Stimulated activated CD4-positive, alpha-beta T cell treated with anti-CD3 and anti-CD28 coated beads, Interleukin-12 subunit alpha, Interleukin-12 subunit beta, amount 100 ng/mL, for 4 hours (primary cell): ENCODE data around the gene SART1.
"Not testable (repeated sequence)": the region's sequence is repeated elsewhere in the genome, so short reads cannot be mapped to it uniquely, and the experiment has no call there.

Experiments used
- DNase-seq: peaks from one replicate; pipeline ENCODE4 v3.0.0-alpha.2; 2020

The SART1 gene

DNA sequence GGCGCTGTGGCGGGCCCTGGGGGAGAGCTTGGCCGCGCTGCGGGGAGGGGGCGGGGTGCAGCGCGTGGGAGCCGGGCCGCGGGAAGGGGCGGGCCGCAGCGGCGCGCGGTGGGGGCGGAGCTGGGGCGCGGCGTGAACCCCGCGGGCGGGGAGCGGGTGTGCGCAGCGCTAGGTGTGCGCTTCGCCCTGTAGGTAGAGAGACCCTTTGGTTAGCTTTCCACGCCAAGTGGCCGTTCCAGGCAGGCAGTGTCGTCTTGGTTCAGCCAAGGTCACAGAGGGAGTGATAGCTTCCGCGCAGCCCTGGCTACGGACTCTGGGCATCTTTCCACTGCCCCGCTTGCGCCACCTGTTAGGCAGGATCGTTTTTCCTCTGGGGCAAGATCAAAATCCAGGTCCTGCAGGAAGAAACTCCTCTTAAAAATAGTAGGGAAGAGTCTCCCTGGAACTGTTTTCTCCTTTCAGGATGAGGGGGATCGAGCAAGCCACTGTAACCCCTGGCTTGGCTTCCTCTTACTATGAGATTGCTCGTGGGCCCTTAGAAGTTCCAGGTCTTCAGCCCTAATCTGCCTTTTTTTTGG is 41.2 kb downstream of the SART1 start:
- peak; percentile 70 for DNase-seq

DNA sequence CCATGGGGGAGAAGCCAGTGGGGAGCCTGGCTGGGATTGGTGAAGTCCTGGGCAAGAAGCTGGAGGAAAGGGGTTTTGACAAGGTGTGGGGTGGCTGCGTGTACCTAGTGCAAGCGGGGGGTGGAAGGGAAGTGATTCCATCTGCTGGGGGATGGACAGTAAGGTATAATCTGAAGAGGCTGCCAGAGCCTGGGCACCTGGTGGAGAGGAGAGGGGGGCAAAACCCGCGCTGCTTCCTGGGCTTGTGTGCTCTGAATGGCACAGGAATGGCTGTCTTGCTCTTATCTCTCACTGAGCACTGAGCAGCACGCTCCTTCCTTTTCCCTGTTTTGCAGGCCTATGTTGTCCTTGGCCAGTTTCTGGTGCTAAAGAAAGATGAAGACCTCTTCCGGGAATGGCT is 41.8 kb downstream of the SART1 start:
- DNase-seq = no peak

DNA sequence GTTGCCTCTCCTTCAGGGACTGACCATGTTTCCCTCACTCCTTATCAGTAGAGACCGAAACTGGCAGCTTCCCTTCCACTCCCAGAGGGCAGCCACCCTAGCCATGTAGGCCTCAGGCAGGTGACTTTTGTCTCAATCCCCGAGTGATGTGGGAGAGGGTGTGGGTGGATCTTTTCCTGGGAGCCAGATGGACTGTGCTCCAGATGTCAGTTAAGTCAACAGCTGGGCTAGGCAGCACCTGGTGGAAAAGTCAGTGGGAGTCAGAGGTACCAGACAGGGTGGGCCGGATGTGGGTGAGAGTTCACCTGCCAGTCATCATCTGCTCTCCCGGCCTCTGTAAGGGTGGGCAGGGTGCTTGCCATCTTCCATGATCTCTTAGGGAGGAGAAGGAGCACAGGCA is 42.7 kb downstream of the SART1 start:
- DNase-seq = no peak

DNA sequence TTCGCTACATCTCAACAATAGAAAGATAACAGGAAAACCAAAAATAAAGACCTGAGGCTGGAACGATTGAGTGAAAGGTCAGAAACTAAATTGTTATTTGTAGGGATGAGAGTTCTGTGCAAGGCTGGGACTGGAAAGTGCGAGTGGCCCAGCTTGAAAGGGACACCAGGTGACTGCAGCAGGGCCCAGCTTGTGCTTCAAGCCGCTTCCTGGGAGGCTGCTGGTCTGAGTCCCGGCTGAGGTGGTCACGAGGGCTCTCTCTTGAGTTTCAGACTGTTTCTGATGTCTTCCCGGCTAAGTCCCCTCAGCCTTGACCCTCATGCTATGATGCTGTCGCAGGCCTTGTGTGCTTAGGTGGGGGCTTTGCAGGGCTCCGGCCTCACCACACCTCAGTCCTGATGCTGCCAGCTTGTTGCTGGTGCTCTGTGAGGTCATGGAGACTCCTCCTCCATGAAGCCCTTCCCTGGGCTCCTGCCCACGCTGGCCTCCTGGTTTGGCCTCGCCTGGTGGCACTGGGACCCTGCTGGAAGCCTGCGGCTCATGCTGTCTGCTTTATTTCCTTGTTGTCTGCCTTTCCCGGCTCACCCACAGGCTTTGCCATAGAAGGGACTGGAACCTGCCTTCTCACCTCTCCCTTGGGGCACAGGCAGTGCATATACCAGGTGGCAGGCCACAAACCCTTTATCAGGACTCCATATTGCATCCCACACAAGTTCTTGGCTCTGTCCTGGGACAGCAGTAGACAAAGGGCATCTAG is 44.8 kb downstream of the SART1 start:
- no peak for DNase-seq

DNA sequence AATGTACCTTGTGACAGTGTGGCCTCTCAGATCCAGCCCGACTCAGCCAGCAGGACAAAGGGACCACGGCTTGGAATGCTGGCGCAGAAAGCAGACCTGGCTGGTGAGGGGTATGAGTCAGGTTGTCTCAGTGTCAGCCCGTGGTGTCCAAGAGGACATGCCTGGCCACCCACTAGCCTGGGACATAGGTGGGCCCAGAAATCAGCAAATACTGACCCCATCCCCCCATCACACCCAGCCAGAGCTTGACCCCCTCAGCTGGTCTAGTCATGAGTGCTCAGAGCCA is 45.3 kb downstream of the SART1 start:
- no peak for DNase-seq

DNA sequence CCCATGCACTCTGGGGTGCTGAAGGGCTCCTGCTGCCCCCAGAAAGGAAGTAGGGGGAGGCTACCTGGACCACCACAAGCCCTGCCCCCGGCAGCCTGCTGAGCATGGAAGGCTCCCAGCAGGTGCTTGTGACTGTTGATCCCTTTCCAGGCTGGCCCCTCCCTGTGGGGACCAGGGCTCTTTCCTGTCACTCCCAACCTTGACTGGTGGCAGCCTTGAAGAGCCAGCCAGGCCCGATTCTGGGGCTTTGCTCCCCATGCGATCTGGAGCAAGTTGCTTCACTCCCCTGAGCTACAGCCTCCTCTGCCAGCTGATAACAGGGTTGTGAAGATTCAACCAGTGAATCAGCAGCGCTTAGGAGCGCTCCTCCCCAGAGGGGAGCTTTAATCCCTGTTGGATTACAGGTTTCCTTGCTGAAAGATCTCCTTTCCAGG is 45.7 kb downstream of the SART1 start:
- DNase-seq = no peak

DNA sequence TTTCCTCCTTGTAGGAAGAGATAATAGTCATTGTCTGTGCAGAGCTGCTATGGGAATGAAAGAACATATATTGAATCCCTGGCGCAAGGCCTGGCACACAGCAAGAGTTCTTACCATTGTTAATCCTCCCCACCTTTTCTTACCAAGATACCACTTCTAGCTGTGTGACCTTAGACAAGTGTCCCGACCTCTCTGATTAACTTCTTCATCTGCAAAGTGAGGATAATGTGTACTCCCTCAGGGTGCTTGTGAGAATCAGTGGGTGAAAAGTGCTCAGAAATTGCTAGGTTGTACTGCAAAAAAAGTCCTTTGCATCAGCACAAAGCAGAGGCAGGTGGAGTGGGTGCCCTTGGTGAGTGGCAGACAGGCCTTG is 46.5 kb downstream of the SART1 start:
- DNase-seq = no peak

DNA sequence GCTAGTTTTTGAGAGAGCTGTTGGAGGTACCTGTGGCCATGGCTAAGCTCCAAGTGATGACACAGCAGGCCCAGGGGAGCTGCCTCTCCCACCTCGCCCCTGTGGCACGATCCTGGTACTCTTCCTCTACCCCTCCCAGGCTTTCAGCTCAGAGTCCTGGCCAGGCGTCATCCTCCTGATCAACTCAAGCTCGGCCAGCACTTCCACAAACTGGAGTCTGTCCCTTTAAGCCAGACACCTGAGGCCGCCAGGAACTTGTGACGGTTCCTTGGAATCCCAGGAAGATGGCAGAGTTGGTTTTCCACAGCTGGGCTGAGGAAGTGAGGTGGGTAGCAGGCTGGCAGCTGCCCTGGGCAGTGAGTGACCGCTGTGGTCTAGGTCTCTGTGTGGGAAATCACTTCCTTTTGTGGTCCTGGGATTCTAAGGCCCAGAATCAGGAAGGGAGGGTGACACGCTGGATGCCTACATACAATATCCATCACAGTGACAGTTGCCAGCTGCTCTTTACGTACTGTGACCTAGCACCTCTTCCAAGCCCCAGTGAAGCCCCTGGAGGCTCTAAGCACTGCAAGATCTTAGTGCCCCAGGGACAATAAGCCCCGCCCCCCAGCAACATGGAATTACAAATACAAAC is 47.1 kb downstream of the SART1 start:
- DNase-seq = no peak

DNA sequence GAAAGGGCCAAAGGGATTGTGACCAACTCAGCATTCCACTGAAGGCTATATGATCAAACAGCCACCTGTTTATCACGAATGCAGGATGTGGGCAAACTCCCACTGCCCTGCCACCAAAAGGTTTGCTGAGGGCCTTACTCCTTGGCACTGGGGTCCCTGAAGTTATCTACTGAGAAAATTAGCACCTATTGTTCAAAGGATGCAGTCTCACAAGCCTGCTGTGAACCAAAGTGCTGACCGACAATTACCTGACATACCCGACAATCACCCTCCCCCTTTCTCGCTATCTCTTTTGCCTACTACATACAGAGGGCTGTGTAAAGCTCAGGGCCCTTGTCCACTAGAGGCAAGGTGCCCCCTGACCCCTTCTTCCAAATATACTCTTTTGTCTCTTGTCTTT is 48.5 kb downstream of the SART1 start:
- DNase-seq = not testable (repeated sequence)

DNA sequence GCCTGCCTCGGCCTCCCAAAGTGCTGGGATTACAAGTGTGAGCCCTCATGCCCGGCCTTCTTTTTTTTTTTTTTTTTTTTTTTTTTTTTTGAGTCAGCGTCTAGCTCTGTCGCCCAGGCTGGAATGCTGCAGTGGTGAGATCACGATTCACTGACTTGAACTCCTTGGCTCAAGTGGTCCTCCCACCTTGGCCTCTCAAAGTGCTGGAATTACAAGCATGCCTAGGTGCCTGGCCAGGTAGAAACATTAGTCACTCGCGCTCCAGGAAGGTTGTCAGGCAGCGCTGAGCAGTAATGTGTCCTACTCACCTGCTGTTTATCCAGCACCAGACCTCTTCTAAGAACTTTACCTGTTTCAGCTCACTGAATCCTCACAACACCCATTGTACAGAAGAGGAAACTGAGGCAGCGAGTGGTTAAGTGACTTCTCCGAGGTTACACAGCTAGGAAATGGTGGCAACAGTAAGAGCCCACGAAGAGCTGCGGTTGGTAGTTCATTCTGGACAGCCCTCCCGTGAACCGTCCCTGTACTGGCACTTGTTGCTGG is 49.8 kb downstream of the SART1 start:
- no peak for DNase-seq

DNA sequence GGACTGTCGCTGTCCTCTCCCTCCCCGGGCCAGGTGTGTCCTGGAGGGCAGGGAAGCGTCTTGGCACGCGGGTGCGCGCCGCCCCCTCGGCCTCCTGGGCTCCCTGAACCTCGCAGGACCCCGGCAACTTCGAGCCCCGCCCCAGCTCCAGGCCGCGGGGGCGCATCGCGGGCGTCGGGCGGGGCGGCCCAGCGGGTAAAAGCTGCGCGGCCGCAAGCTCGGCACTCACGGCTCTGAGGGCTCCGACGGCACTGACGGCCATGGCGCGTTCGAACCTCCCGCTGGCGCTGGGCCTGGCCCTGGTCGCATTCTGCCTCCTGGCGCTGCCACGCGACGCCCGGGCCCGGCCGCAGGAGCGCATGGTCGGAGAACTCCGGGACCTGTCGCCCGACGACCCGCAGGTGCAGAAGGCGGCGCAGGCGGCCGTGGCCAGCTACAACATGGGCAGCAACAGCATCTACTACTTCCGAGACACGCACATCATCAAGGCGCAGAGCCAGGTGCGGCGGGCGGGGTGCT is 50.3 kb downstream of the SART1 start, which contains the start of gene CST6:
Gene CST6 (plus strand): TSS at position 224 of the 519 bp plus-strand sequence. CDS start 37 bp downstream, at position 261.
- DNase-seq = no peak

DNA sequence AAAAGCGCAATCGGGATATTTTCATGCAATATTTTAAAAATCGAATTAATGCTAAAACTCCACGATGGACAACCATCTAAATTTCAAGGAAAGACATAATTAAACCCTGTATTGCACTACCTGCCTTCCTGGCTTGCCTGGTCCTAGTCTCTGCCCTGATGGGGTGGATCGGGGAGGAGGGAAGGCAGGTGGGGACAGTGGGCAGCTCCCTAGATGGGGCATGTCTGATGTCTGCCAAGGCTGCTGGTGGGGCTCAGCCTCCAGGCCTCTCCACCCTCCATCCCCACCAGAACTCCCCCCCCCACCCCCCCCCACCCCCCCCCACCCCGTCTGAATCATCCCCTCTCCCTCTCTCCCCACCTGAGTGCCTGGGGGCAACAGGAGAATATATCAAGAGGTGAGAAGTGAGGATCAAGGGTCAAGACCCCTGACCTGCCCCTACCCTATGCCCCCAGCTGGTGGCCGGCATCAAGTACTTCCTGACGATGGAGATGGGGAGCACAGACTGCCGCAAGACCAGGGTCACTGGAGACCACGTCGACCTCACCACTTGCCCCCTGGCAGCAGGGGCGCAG is 50.9 kb downstream of the SART1 start:
- no peak for DNase-seq

DNA sequence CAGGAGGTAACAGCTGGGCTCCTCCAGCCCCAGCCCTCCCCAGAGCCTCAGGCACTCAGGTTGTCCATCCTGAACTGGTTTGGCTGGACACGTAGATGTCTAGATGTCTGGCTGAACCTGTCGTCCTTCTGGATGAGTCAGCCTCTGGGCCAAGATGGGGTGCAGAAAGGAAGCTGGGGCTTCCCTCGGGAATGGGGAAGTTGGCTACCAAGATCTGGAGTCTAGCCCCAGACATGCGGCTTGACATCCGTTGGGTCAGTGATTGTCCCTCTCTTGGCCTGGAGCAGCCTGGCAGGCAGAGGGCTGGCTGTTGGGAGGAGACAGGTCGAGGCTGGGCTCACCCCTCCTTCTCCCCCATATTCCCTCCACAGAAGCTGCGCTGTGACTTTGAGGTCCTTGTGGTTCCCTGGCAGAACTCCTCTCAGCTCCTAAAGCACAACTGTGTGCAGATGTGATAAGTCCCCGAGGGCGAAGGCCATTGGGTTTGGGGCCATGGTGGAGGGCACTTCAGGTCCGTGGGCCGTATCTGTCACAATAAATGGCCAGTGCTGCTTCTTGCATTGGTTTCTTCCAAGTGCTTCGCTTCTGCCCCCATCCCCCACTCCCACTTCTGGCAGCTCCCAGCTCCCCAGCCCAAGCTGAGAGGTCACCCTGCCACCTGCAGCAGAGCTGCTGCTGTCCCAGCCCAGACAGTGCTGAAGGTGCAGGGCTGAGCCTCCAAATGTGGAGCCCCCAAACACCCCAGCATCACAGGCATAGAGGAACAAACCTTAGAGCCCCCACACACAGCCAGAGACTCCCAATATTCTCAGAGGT is 51.6 kb downstream of the SART1 start:
- no peak for DNase-seq

DNA sequence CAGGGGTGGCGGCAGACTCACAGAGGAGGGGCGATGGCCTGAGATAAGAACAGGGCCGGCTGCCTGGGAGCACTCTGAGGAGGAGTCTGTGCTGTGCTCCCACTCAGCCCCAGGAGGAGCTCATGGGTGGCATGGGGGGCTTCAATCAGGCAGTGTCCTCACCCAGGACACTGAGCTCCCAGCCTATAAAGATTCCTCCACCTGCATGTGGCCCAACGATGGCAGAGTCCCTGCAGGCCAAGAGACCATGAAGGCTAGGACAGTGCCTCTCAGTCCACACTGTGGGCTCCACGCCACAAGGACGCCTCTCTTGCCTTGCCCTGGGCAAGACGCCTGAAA is 52.2 kb downstream of the SART1 start:
- no peak for DNase-seq

DNA sequence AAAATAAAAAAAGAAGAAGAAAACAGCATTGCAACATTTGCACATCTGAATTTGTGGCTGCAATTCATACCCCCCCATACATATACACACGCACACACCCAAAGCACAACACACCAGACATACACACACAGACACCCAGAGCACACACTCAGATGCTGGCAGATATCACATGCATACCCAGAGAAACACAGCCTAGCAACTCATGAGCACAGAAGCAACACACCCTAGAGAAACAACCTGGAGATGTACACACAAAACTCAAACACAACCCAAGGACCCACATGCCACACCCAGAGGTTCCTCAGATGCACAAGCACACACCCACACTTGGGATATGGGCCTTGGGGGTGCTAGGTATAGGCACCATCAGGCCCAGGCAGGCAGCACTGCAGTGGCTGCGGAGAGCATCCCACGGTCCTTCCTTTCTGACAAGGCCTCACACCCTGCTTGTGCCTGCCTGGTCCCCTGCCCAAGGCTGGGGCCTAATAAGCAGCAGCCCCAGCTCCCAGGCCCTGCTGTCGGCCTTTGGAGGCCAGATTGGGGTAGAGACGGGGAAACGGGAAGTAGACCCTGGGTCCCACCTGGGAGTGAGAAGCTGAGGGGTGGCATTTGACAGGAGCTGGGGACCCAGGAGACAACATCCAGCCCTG is 53.4 kb downstream of the SART1 start:
- DNase-seq = no peak

DNA sequence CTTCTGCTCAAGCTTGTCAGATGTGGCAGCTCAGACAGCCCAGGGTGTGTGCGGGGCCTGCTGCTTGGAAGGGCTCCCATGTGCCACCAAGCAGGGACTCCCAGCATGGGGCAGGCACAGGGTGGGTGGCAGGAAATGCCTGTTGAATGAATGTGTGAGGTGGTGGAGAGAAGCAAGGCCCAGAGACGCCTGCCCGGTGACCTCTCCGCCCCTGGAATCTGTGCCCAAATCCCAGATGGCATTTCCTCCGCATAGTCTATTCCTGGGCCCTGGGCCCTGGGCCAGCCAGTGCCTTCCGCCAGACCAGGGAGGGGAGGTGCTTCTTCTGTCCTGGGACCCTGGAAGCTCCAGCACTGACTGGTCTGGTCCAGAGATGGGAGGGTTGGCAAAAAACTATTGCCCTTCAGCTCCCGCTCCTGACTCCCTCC is 53.9 kb downstream of the SART1 start:
- DNase-seq = no peak

DNA sequence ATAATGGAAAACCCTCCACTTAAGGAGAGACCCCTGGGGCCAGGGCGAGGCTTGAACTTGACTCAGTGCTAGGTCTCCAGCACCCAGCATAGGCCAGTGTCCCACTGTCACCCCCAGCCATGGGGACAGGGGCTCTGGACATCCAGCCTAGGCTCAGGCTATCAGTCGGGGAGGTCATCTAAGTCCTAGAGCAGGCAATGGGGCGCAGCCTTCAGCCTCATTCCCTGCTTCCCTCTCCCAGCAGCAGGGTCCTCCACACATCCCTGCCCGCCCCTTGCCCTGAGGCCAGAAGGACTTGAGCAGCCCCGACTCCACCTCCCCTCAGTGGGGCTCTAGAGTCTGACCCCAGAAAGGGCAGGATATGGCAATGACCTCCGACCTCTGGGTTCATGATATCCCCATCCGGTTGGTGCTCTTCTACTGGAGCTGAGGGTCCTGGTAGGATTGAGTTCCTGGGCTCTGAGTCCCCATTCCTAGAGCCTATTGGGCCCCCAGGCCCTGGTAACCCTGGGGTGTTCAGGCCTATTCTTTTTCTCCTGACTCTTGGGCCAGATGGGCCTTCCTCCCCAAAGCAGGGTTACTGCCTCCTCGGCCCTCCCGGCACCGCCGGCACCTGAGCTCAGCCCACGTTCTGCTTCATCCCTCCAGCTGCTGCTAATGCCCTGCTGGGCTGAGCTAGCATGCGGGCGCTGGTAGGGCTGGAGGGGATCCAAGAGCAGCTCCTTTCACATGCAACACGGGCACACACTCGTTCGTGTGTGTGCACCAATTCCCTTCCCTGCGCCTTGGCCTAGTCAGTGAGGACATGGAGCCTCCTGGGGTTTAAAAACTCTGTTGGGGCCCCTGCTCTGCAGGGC is 54.6 kb downstream of the SART1 start:
- no peak for DNase-seq

DNA sequence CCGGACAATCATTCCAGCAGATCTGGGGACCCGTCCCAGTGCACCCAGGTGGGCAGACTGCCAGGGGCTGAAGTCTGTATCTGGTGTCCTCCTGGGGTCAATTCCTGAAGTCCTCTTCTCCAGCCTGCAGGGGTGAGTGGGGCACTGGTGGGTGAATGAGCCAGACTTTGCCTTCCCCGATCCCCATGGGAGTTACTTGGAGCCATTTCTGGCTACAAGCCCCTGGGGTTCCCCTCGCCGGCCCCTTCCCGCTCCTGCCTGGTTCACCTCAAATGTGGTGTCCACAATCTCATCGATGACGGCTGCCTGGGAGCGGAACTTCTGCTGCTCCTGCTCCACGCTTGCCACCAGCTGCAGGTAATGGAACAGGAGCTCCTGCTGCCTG is 55.3 kb downstream of the SART1 start:
- no peak for DNase-seq

DNA sequence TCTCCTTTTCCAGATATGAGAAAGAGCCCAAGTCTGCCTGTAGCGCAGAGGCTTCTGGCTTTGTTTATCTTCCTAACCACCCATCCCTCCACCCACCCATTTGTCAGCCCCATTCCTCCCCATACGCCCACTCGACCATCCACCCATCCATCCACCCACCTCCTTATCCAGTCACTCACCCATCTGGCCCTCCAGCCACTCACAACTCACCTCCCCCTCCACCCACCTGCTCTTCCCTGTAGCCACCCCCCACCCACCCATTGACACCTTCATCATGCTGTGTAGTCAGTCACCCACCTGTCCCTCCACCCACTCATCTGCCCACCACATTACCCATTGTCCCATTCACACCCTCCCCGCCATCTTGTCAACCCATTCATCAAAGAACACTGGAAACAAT is 55.8 kb downstream of the SART1 start:
- no peak for DNase-seq

DNA sequence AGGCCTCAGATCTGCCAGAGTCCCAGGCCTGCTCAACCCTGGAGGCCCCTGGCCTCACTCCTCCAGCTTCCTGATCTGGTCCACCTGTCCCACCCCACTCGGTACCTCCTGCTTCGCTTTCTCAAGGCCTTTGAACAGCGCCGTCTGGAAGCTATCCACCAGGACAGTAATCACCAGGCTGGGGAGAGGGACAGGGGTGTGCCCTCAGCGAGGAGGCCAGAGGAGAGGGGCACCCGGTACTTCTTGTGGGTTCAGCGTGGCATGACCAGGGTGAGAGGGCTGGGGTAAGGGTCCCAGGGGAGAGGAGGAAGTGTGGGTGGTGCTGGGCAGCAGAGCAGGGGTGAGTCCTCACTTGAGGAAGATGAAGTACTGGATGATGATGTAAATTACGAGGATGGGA is 58.7 kb downstream of the SART1 start:
- DNase-seq = no peak

DNA sequence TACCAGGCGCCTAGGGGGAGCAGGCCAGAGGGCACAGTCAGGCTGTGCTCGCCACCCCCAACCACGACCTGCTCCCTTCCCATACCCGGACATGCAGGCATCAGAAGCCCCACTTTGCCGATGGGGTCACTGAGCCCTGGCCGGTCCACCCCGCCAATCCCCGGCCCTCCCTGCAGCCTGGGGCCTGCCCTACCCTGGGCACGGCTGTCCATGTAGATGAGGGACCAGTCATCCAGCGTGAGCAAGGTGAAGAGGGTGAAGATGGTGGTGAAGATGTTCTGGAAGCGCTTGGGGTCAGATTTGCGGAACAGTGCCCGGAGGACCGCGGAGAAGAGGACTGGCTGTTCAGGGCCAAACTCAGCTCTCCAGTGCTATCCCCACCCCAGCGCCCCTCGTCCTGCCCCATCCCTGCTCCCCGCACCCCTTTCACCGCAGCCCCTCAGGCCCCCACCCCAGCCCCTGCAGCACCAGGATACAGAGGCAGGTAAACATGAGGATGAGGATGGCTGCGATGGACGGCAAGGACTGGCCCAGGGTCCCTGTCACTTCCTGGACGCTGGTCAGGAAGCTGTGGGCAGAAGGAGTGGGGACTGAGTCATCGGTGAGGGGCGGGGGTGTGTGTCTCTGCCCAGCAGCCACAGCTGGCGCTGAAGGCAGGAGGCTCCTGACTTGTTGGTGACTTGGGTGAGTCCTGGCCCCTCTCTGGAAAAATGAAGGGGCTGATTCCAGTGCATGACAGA is 59.3 kb downstream of the SART1 start:
- no peak for DNase-seq
